ENCODE data around the gene PCDH15. TPM values are rescaled to one million over a fixed set of nuclear protein-coding genes. Genes with fewer than 3 reads are reported as not detected.

Gene PCDH15
- total RNA-seq, 2 experiments from 2014 or later: not detected

GRCh38 chr10:53836638-53837037 is 964.4 kb downstream of the PCDH15 start:
- no peak for DNase-seq (ENCODE audit: low spot score)
- no peaks in the 10 kb centered on the region for H3K9me3 ChIP-seq (ENCODE audit: low read length)
- no peak overlapping the region for H3K27ac ChIP-seq (ENCODE audit: low read depth, low read length, poor library complexity, severe bottlenecking)
- no peak overlapping the region for H3K4me2 ChIP-seq (ENCODE audit: low read length)
- no peaks in the 10 kb centered on the region for H3K4me1 ChIP-seq (ENCODE audit: insufficient read depth, low read length, poor library complexity, severe bottlenecking)
- H3K9me2 ChIP-seq (ENCODE audit: insufficient read depth, low read length): no peaks in the 10 kb centered on the region
- ChIA-PET CTCF (ENCODE audit: unreplicated experiment) (no interaction called here), POLR2A (no interaction called here)
- H3K4me3 ChIP-seq (ENCODE audit: low read depth, low read length, poor library complexity, severe bottlenecking): no peak overlapping the region
- no peaks in the 10 kb centered on the region for H4K20me1 ChIP-seq (ENCODE audit: insufficient read depth, low read length)
- no peaks in the 10 kb centered on the region for H3K79me2 ChIP-seq (ENCODE audit: insufficient read depth, low read depth, low read length)
- no TSS peak for BruUV-seq (replicated peaks)
- H2AFZ ChIP-seq (ENCODE audit: low read length): no peak overlapping the region
- TF ChIP-seq, protein P1, sequence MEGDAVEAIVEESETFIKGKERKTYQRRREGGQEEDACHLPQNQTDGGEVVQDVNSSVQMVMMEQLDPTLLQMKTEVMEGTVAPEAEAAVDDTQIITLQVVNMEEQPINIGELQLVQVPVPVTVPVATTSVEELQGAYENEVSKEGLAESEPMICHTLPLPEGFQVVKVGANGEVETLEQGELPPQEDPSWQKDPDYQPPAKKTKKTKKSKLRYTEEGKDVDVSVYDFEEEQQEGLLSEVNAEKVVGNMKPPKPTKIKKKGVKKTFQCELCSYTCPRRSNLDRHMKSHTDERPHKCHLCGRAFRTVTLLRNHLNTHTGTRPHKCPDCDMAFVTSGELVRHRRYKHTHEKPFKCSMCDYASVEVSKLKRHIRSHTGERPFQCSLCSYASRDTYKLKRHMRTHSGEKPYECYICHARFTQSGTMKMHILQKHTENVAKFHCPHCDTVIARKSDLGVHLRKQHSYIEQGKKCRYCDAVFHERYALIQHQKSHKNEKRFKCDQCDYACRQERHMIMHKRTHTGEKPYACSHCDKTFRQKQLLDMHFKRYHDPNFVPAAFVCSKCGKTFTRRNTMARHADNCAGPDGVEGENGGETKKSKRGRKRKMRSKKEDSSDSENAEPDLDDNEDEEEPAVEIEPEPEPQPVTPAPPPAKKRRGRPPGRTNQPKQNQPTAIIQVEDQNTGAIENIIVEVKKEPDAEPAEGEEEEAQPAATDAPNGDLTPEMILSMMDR (conservative IDR thresholded peaks at IDR 0.05; ENCODE audit: low read length): no peak
- TF ChIP-seq EZH2phosphoT487 (IDR thresholded peaks at IDR 0.05; ENCODE audit: borderline replicate concordance, low read depth, low read length): no peak
- intact Hi-C loops (cut with micrococcal nuclease; ENCODE audit: unreplicated experiment): loop anchor here (10.0 kb wide), 1 partner anchor 1428 kb away; no protein-coding TSS in a partner anchor
- H3K36me3 ChIP-seq (ENCODE audit: insufficient read depth, low read length): no peaks in the 10 kb centered on the region

- H3K36me3 ChIP-seq (ENCODE audit: insufficient read depth, low read length): no peaks in the 10 kb centered on the region
- CTCF ChIA-PET (ENCODE audit: unreplicated experiment): no interaction called here
- H4K20me1 ChIP-seq (ENCODE audit: insufficient read depth, low read length): no peaks in the 10 kb centered on the region
- no peak overlapping the region for H3K27ac ChIP-seq (ENCODE audit: low read depth, low read length, poor library complexity, severe bottlenecking)
- H3K4me2 ChIP-seq (ENCODE audit: low read length): no peak overlapping the region
- H2AFZ ChIP-seq (ENCODE audit: low read length): no peak overlapping the region
- POLR2A ChIA-PET: no interaction called here
- no peak overlapping the region for H3K4me3 ChIP-seq (ENCODE audit: low read depth, low read length, poor library complexity, severe bottlenecking)
- H3K9me2 ChIP-seq (ENCODE audit: insufficient read depth, low read length): no peaks in the 10 kb centered on the region
- TF ChIP-seq, protein P1 (conservative IDR thresholded peaks at IDR 0.05; ENCODE audit: low read length): no peak
- no peak for TF ChIP-seq EZH2phosphoT487 (IDR thresholded peaks at IDR 0.05; ENCODE audit: borderline replicate concordance, low read depth, low read length)
- no peaks in the 10 kb centered on the region for H3K9me3 ChIP-seq (ENCODE audit: low read length)
- BruUV-seq (replicated peaks): no TSS peak
- no peak for DNase-seq (ENCODE audit: low spot score)
- intact Hi-C loops (cut with micrococcal nuclease; ENCODE audit: unreplicated experiment): loop anchor here (10.0 kb wide), 1 partner anchor 1431 kb away; no protein-coding TSS in a partner anchor
- no peaks in the 10 kb centered on the region for H3K79me2 ChIP-seq (ENCODE audit: insufficient read depth, low read depth, low read length)
- no peaks in the 10 kb centered on the region for H3K4me1 ChIP-seq (ENCODE audit: insufficient read depth, low read length, poor library complexity, severe bottlenecking)
Measured at GRCh38 chr10:53833908-53834307, 967.1 kb downstream of the PCDH15 start.

- ChIA-PET POLR2A (interaction anchor here (0.7 to 1.9 kb wide), 2 partner anchors 21 to 212 kb away, joined by 3 to 4 read pairs; no protein-coding TSS in a partner anchor), CTCF (ENCODE audit: unreplicated experiment) (no interaction called here)
- Histone ChIP-seq H3K4me2 (ENCODE audit: low read length) (no peak overlapping the region), H4K20me1 (ENCODE audit: insufficient read depth, low read length) (no peaks in the 10 kb centered on the region), H3K79me2 (ENCODE audit: insufficient read depth, low read depth, low read length) (no peaks in the 10 kb centered on the region), H3K4me3 (ENCODE audit: low read depth, low read length, poor library complexity, severe bottlenecking) (no peak overlapping the region), H3K27ac (ENCODE audit: low read depth, low read length, poor library complexity, severe bottlenecking) (no peak overlapping the region), H2AFZ (ENCODE audit: low read length) (no peak overlapping the region), H3K4me1 (ENCODE audit: insufficient read depth, low read length, poor library complexity, severe bottlenecking) (no peaks in the 10 kb centered on the region), H3K36me3 (ENCODE audit: insufficient read depth, low read length) (no peaks in the 10 kb centered on the region), H3K9me2 (ENCODE audit: insufficient read depth, low read length) (no peaks in the 10 kb centered on the region), H3K9me3 (ENCODE audit: low read length) (no peaks in the 10 kb centered on the region)
- no peak for DNase-seq (ENCODE audit: low spot score)
- intact Hi-C loops (cut with micrococcal nuclease; ENCODE audit: unreplicated experiment): no loop called here
- TF ChIP-seq EZH2phosphoT487 (IDR thresholded peaks at IDR 0.05; ENCODE audit: borderline replicate concordance, low read depth, low read length): no peak
- TF ChIP-seq, protein P1 (conservative IDR thresholded peaks at IDR 0.05; ENCODE audit: low read length): no peak
- no TSS peak for BruUV-seq (replicated peaks)
Measured at GRCh38 chr10:53827261-53827660, 973.8 kb downstream of the PCDH15 start.

Measured in OCI-LY7 (cell line).